Measurements from ENCODE around the gene IGLL1.

The IGLL1 gene

DNA sequence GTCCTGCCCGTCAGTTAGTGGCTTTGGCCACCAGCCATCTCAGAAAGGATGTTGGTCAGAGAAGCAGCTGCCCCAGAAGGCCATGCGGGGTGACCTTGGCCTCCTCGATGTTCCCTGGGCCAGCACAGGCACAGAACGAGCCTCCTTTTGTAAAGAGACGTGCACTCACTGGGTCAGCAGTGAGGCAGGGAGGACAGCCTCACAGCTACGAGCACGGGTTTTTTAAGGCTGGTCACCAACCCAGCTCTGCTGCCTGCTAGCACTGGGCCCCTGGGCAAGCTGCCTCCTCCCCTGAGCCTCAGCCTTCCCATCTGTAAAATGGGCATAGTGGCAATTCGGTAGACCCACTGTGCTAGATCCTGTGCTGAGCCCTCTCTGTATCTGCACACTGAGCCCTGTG lies 10.8 kb downstream of the IGLL1 start:
- Histone ChIP-seq H3K4me3 (ENCODE audit: insufficient read depth in 1 of 2, low read depth in 1 of 2, low read length in 2 of 2) (no peak overlapping the region), H2BK15ac (ENCODE audit: low read depth, poor library complexity, severe bottlenecking) (no peak overlapping the region), H3K18ac (ENCODE audit: low read depth in 1 of 2, low read length in 2 of 2) (no peak overlapping the region), H2AFZ (ENCODE audit: low read depth, low read length) (no peak overlapping the region), H3K4ac (ENCODE audit: low read depth in 1 of 2, low read length in 2 of 2) (no peak overlapping the region), H3K23ac (ENCODE audit: low read length in 2 of 2) (no peak overlapping the region), H3K79me1 (replicated peaks; ENCODE audit: low read length, poor library complexity, severe bottlenecking) (no peaks in the 10 kb centered on the region), H3K36me3 (ENCODE audit: control insufficient read depth in 1 of 2, insufficient read depth in 2 of 2, low read depth in 1 of 2, low read length in 2 of 2) (no peaks in the 10 kb centered on the region), H2BK120ac (ENCODE audit: low read depth, low read length) (no peak overlapping the region), H3K4me2 (ENCODE audit: low read length, poor library complexity, severe bottlenecking) (no peak overlapping the region), H2BK12ac (ENCODE audit: low read length in 2 of 2) (no peak overlapping the region), H3K9ac (ENCODE audit: low read length) (no peak overlapping the region), H4K91ac (ENCODE audit: low read length) (no peak overlapping the region), H3K9me3 (ENCODE audit: control insufficient read depth, low read length) (no peaks in the 10 kb centered on the region), H2AK5ac (ENCODE audit: low read length, severe bottlenecking) (no peak overlapping the region), H3K27me3 (ENCODE audit: control insufficient read depth in 1 of 2, insufficient read depth in 1 of 2, low read length in 2 of 2) (peaks cover 24 to 47% of the 10 kb centered on the region in 2 experiments), H4K8ac (ENCODE audit: low read length) (no peak overlapping the region), H3K27ac (ENCODE audit: low read length, poor library complexity, severe bottlenecking) (no peak overlapping the region), H3K4me1 (ENCODE audit: control insufficient read depth, insufficient read depth, low read depth, low read length) (peaks cover 12% of the 10 kb centered on the region), H2BK5ac (ENCODE audit: low read depth, low read length, poor library complexity, severe bottlenecking) (no peak overlapping the region), H3K14ac (ENCODE audit: low read length in 2 of 2) (no peak overlapping the region)
- no peak for DNase-seq
- 83% methylated on average over 8 of the region's 8 CpGs for WGBS

DNA sequence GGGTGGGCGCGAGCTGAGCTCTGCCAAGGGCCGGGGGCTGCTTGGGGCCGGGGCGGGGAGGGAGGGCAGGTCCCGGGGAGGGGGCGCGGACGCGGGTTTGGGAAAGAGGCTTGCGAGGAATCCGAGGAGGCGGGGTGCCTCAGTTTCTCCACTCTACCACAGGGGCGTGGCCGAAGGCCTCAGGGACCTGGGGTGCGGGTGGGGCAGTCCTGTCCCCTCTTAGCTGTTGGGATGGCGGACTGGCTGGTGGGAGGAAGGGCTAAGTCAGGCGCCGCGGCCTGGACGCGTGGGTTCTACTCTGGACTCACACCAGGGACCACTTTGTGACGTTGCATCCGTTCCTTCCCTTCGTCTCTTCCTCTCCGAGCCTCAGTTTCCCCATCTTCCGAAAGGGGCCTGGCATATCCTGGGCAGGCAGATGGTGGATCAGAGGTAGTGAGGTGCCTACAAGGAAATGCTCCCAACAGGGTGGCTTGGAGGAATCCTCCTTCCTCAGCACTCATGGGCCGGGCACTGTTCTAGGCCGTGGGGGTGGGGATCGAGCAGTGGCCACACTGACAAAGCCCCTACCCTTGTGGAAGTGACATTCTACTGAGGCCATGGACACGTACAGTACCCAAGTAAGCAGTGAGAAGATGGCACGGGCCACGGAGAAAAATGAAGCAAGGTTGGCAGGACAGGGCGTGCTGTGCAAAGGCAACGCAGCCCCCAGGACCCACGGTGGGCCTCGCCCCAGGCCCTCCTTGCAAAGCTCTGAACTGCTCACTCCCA lies 13.2 kb downstream of the IGLL1 start:
- Histone ChIP-seq H3K18ac (ENCODE audit: low read depth in 1 of 2, low read length in 2 of 2) (no peak overlapping the region), H2BK120ac (ENCODE audit: low read depth, low read length) (no peak overlapping the region), H3K4me1 (ENCODE audit: control insufficient read depth, insufficient read depth, low read depth, low read length) (peaks cover 12% of the 10 kb centered on the region), H3K27ac (ENCODE audit: low read length, poor library complexity, severe bottlenecking) (no peak overlapping the region), H2BK5ac (ENCODE audit: low read depth, low read length, poor library complexity, severe bottlenecking) (no peak overlapping the region), H3K9me3 (ENCODE audit: control insufficient read depth, low read length) (no peaks in the 10 kb centered on the region), H3K9ac (ENCODE audit: low read length) (no peak overlapping the region), H3K14ac (ENCODE audit: low read length in 2 of 2) (no peak overlapping the region), H3K4me3 (ENCODE audit: insufficient read depth in 1 of 2, low read depth in 1 of 2, low read length in 2 of 2) (no peak overlapping the region), H4K8ac (ENCODE audit: low read length) (no peak overlapping the region), H3K36me3 (ENCODE audit: control insufficient read depth in 1 of 2, insufficient read depth in 2 of 2, low read depth in 1 of 2, low read length in 2 of 2) (no peaks in the 10 kb centered on the region), H3K4me2 (ENCODE audit: low read length, poor library complexity, severe bottlenecking) (no peak overlapping the region), H3K79me1 (replicated peaks; ENCODE audit: low read length, poor library complexity, severe bottlenecking) (no peaks in the 10 kb centered on the region), H3K27me3 (ENCODE audit: control insufficient read depth in 1 of 2, insufficient read depth in 1 of 2, low read length in 2 of 2) (peaks cover 39 to 61% of the 10 kb centered on the region in 2 experiments), H2AFZ (ENCODE audit: low read depth, low read length) (no peak overlapping the region), H2BK15ac (ENCODE audit: low read depth, poor library complexity, severe bottlenecking) (peak overlapping the region; percentile 79), H3K23ac (ENCODE audit: low read length in 2 of 2) (peak overlapping the region in 1 of 2 experiments; percentile 3), H4K91ac (ENCODE audit: low read length) (no peak overlapping the region), H2AK5ac (ENCODE audit: low read length, severe bottlenecking) (no peak overlapping the region), H2BK12ac (ENCODE audit: low read length in 2 of 2) (no peak overlapping the region), H3K4ac (ENCODE audit: low read depth in 1 of 2, low read length in 2 of 2) (no peak overlapping the region)
- WGBS = 48% methylated on average over 28 of the region's 37 CpGs
- no peak for DNase-seq

DNA sequence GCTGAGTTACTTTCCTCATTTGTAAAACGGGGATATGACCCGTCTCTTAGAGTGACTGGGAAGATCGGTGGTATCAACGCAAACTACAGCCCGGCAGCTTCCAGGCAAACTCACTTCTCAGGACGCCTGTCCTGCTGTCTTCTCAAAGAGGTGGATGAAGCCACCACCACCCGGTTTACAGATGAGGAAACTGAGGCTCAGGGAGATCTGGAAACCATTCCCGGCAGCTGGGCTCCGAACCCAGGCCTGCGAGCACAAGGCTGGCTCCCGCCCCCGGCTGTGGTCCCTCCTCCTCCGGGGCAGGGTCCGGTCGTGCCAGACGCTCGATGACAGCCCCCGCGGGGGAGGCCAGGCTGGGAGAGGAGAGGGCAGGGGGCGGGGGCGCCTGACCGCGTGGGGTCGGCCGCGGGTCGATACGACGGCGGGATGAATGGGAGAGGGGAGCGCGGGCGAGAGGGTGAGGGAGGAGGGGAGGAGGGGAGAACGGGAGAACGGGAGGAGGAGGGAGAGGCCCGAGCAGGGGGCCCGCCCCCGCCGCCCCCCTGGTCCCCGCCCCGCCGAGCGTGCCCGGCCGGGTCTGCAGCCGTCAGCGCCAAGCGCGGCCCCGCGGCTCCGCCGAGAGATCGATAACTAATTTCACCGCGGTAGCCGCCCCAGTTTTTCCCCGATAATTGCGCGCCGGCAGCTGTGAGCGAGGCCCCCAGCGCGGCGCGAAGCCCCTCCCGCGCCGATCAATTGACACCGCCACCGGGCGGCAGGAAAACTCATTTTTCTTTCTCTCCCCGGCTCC lies 14.0 kb downstream of the IGLL1 start:
- peak overlapping the region; percentile 32 to 60 for H3K4me3 ChIP-seq (ENCODE audit: insufficient read depth in 1 of 2, low read depth in 1 of 2, low read length in 2 of 2)
- no peak overlapping the region for H2AK5ac ChIP-seq (ENCODE audit: low read length, severe bottlenecking)
- H3K4me2 ChIP-seq (ENCODE audit: low read length, poor library complexity, severe bottlenecking) = peak overlapping the region; percentile 56
- H3K4ac ChIP-seq (ENCODE audit: low read depth in 1 of 2, low read length in 2 of 2) = no peak overlapping the region
- peak overlapping the region; percentile 79 for H2BK15ac ChIP-seq (ENCODE audit: low read depth, poor library complexity, severe bottlenecking)
- H2AFZ ChIP-seq (ENCODE audit: low read depth, low read length) = no peak overlapping the region
- no peak for DNase-seq
- no peak overlapping the region for H2BK120ac ChIP-seq (ENCODE audit: low read depth, low read length)
- H4K8ac ChIP-seq (ENCODE audit: low read length) = no peak overlapping the region
- no peaks in the 10 kb centered on the region for H3K9me3 ChIP-seq (ENCODE audit: control insufficient read depth, low read length)
- WGBS = 1% methylated on average over 52 of the region's 73 CpGs
- H3K79me1 ChIP-seq (replicated peaks; ENCODE audit: low read length, poor library complexity, severe bottlenecking) = no peaks in the 10 kb centered on the region
- H3K18ac ChIP-seq (ENCODE audit: low read depth in 1 of 2, low read length in 2 of 2) = no peak overlapping the region
- no peak overlapping the region for H3K27ac ChIP-seq (ENCODE audit: low read length, poor library complexity, severe bottlenecking)
- H3K14ac ChIP-seq (ENCODE audit: low read length in 2 of 2) = no peak overlapping the region
- H4K91ac ChIP-seq (ENCODE audit: low read length) = no peak overlapping the region
- no peak overlapping the region for H2BK5ac ChIP-seq (ENCODE audit: low read depth, low read length, poor library complexity, severe bottlenecking)
- peak overlapping the region in 1 of 2 experiments; percentile 83 for H3K23ac ChIP-seq (ENCODE audit: low read length in 2 of 2)
- no peak overlapping the region for H3K9ac ChIP-seq (ENCODE audit: low read length)
- H3K4me1 ChIP-seq (ENCODE audit: control insufficient read depth, insufficient read depth, low read depth, low read length) = peaks cover 12% of the 10 kb centered on the region
- peak overlapping the region in 1 of 2 experiments; percentile 13 for H2BK12ac ChIP-seq (ENCODE audit: low read length in 2 of 2)
- peaks cover 42 to 62% of the 10 kb centered on the region in 2 experiments for H3K27me3 ChIP-seq (ENCODE audit: control insufficient read depth in 1 of 2, insufficient read depth in 1 of 2, low read length in 2 of 2)
- no peaks in the 10 kb centered on the region for H3K36me3 ChIP-seq (ENCODE audit: control insufficient read depth in 1 of 2, insufficient read depth in 2 of 2, low read depth in 1 of 2, low read length in 2 of 2)

DNA sequence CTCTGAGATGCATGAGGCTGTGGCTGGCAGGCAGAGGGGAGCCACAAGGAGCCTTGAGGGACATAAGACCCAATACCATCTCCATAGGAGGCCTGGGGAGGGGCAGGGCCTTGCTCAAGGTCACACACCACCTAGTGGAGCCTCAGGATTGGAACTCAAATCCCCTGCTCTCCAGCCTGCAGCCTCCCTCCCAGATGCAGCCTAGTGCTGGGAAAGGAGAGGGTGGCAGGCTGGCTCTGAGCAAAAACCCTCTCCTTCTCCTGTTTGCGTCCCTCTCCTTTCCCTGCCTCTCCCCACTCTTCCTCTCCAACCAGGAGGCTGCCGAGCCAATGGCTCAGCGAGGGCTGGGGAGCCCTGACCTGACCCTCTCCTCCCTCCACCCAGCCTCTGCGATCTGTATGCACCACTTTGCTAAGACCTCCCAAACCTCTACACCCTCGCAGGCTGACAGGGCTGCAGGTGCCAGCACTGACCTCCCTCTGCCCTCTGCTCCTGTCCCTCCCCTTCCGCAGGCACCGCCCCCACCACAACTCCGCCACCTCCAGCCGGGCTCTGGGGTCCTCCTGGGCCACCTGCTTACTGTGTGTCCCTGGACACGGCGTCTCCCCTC lies 14.7 kb downstream of the IGLL1 start:
- H3K18ac ChIP-seq (ENCODE audit: low read depth in 1 of 2, low read length in 2 of 2) = no peak overlapping the region

More for the DNA sequence above, 14.7 kb downstream of the IGLL1 start:
- H3K4me1 ChIP-seq (ENCODE audit: control insufficient read depth, insufficient read depth, low read depth, low read length) = peaks cover 12% of the 10 kb centered on the region
- no peak overlapping the region for H4K91ac ChIP-seq (ENCODE audit: low read length)
- no peaks in the 10 kb centered on the region for H3K9me3 ChIP-seq (ENCODE audit: control insufficient read depth, low read length)
- 4% methylated on average over 11 of the region's 11 CpGs for WGBS
- no peak overlapping the region for H4K8ac ChIP-seq (ENCODE audit: low read length)
- H2AFZ ChIP-seq (ENCODE audit: low read depth, low read length) = no peak overlapping the region
- H3K23ac ChIP-seq (ENCODE audit: low read length in 2 of 2) = peak overlapping the region in 1 of 2 experiments; percentile 83
- H3K36me3 ChIP-seq (ENCODE audit: control insufficient read depth in 1 of 2, insufficient read depth in 2 of 2, low read depth in 1 of 2, low read length in 2 of 2) = no peaks in the 10 kb centered on the region
- no peak overlapping the region for H2BK15ac ChIP-seq (ENCODE audit: low read depth, poor library complexity, severe bottlenecking)
- H3K79me1 ChIP-seq (replicated peaks; ENCODE audit: low read length, poor library complexity, severe bottlenecking) = no peaks in the 10 kb centered on the region
- no peak overlapping the region for H3K9ac ChIP-seq (ENCODE audit: low read length)
- no peak overlapping the region for H3K27ac ChIP-seq (ENCODE audit: low read length, poor library complexity, severe bottlenecking)
- peak overlapping the region; percentile 27 for H3K4me2 ChIP-seq (ENCODE audit: low read length, poor library complexity, severe bottlenecking)
- H3K14ac ChIP-seq (ENCODE audit: low read length in 2 of 2) = no peak overlapping the region
- H3K27me3 ChIP-seq (ENCODE audit: control insufficient read depth in 1 of 2, insufficient read depth in 1 of 2, low read length in 2 of 2) = peaks cover 42 to 62% of the 10 kb centered on the region in 2 experiments
- H2BK120ac ChIP-seq (ENCODE audit: low read depth, low read length) = no peak overlapping the region
- H2AK5ac ChIP-seq (ENCODE audit: low read length, severe bottlenecking) = no peak overlapping the region
- no peak overlapping the region for H2BK5ac ChIP-seq (ENCODE audit: low read depth, low read length, poor library complexity, severe bottlenecking)
- peak; percentile 3 for DNase-seq
- no peak overlapping the region for H3K4ac ChIP-seq (ENCODE audit: low read depth in 1 of 2, low read length in 2 of 2)
- H3K4me3 ChIP-seq (ENCODE audit: insufficient read depth in 1 of 2, low read depth in 1 of 2, low read length in 2 of 2) = peak overlapping the region in 1 of 2 experiments; percentile 60
- no peak overlapping the region for H2BK12ac ChIP-seq (ENCODE audit: low read length in 2 of 2)
